Nephron (organoid): ENCODE measurements around the gene PEF1.

ENCODE experiments used
- H3K27ac Mint-ChIP-seq, 3 experiments: 2 replicates each; pipeline ENCODE4 v1.8.0; 2020; ENCODE audit warnings: mixed read lengths in 3 of 3, mild to moderate bottlenecking in 2 of 3, moderate library complexity in 1 of 3
- H3K27me3 Mint-ChIP-seq: 2 replicates; pipeline ENCODE4 v1.8.0; 2021; ENCODE audit warnings: low read depth, mild to moderate bottlenecking, moderate library complexity, mixed read lengths
- H3K36me3 Mint-ChIP-seq: 2 replicates; pipeline ENCODE4 v1.8.0; 2020; ENCODE audit warnings: low read depth, mixed read lengths
- H3K4me1 Mint-ChIP-seq: 2 replicates; pipeline ENCODE4 v1.8.0; 2020; ENCODE audit warnings: mixed read lengths
- H3K4me3 Mint-ChIP-seq, 3 experiments: 2 replicates each; pipeline ENCODE4 v1.8.0; 2020; ENCODE audit warnings: mild to moderate bottlenecking in 3 of 3, mixed read lengths in 3 of 3, moderate library complexity in 2 of 3
- H3K9me3 Mint-ChIP-seq: 2 replicates; pipeline ENCODE4 v1.8.0; 2020; ENCODE audit warnings: mixed read lengths
- CTCF ChIP-seq, 3 experiments: fragments of 200-600 bp; sonication (generic); IDR thresholded peaks; one replicate each; pipeline ENCODE4 v1.5.0; 2021; ENCODE audit warnings: antibody characterized with exemption in 3 of 3; ENCODE audit not compliant: unreplicated experiment in 3 of 3

Gene PEF1

GRCh38 chr1:31593770-31594632 is 50.7 kb downstream of the PEF1 start:
- peaks cover 38% of the 10 kb centered on the region for H3K27me3 Mint-ChIP-seq
- peak; percentile 67 to 74 (median 69) for TF ChIP-seq CTCF (IDR thresholded peaks at IDR 0.05; ENCODE audit: unreplicated experiment in 3 of 3)
- peak overlapping the region in 1 of 3 experiments; percentile 37 for H3K27ac Mint-ChIP-seq
- no peaks in the 10 kb centered on the region for H3K9me3 Mint-ChIP-seq
- no peak overlapping the region for H3K4me3 Mint-ChIP-seq
- peaks cover 21% of the 10 kb centered on the region for H3K4me1 Mint-ChIP-seq
- no peaks in the 10 kb centered on the region for H3K36me3 Mint-ChIP-seq

- peaks cover 40% of the 10 kb centered on the region for H3K27me3 Mint-ChIP-seq
- TF ChIP-seq CTCF (IDR thresholded peaks at IDR 0.05; ENCODE audit: unreplicated experiment in 3 of 3) = no peak
- H3K27ac Mint-ChIP-seq = no peak overlapping the region
- H3K9me3 Mint-ChIP-seq = no peaks in the 10 kb centered on the region
- H3K4me3 Mint-ChIP-seq = no peak overlapping the region
- H3K36me3 Mint-ChIP-seq = no peaks in the 10 kb centered on the region
- peaks cover 22% of the 10 kb centered on the region for H3K4me1 Mint-ChIP-seq
Observed at GRCh38 chr1:31593136-31593665, 51.5 kb downstream of the PEF1 start.

- peaks cover 27% of the 10 kb centered on the region for H3K4me1 Mint-ChIP-seq
- H3K27me3 Mint-ChIP-seq = peaks cover 46% of the 10 kb centered on the region
- H3K9me3 Mint-ChIP-seq = no peaks in the 10 kb centered on the region
- no peaks in the 10 kb centered on the region for H3K36me3 Mint-ChIP-seq
- TF ChIP-seq CTCF (IDR thresholded peaks at IDR 0.05; ENCODE audit: unreplicated experiment in 3 of 3) = no peak
- peak overlapping the region in 2 of 3 experiments; percentile 2 to 30 for H3K27ac Mint-ChIP-seq
- no peak overlapping the region for H3K4me3 Mint-ChIP-seq
Observed at GRCh38 chr1:31592132-31592531, 52.5 kb downstream of the PEF1 start.

- Mint-ChIP-seq H3K27me3 (peaks cover 46% of the 10 kb centered on the region), H3K36me3 (no peaks in the 10 kb centered on the region), H3K4me3 (no peak overlapping the region), H3K4me1 (peaks cover 27% of the 10 kb centered on the region), H3K27ac (peak overlapping the region in 2 of 3 experiments; percentile 2 to 30), H3K9me3 (no peaks in the 10 kb centered on the region)
- TF ChIP-seq CTCF (IDR thresholded peaks at IDR 0.05; ENCODE audit: unreplicated experiment in 3 of 3) = no peak
Observed at GRCh38 chr1:31591425-31592093, 53.1 kb downstream of the PEF1 start.

GRCh38 chr1:31588751-31589515 is 55.7 kb downstream of the PEF1 start:
- H3K9me3 Mint-ChIP-seq = no peaks in the 10 kb centered on the region
- peaks cover 51% of the 10 kb centered on the region for H3K27me3 Mint-ChIP-seq
- peak overlapping the region; percentile 1 to 60 (median 40) for H3K4me3 Mint-ChIP-seq
- peak overlapping the region in 2 of 3 experiments; percentile 35 to 64 for H3K27ac Mint-ChIP-seq
- no peak for TF ChIP-seq CTCF (IDR thresholded peaks at IDR 0.05; ENCODE audit: unreplicated experiment in 3 of 3)
- H3K36me3 Mint-ChIP-seq = no peaks in the 10 kb centered on the region
- peaks cover 32% of the 10 kb centered on the region for H3K4me1 Mint-ChIP-seq
